Subcutaneous adipose tissue (tissue), 4 donors: Measurements from ENCODE around the gene STIM2. TPM values are rescaled to one million over a fixed set of nuclear protein-coding genes. Genes with fewer than 3 reads are reported as not detected.

Experiments
- total RNA-seq, 4 donors: library from RNA; depleted of rRNA; stranded (reverse); fragments of >200 nt; gene quantifications; one replicate each; pipeline ENCODE4 v1.1.0, GENCODE V29; 2016
- TF ChIP-seq, protein P1 (sequence below): fragments of 450-650 bp; IDR thresholded peaks from one replicate; pipeline ENCODE4 v1.5.1; 2016; ENCODE audit warnings: low read depth, mild to moderate bottlenecking, control low read depth, antibody characterized with exemption, moderate library complexity

The STIM2 gene
- total RNA-seq, 4 donors from 2014 or later, result 9.0 to 19.6 (median 15.3) TPM

GRCh38 chr4:26871611-26872010 is 11.0 kb downstream of the STIM2 start:
- TF ChIP-seq, protein P1, sequence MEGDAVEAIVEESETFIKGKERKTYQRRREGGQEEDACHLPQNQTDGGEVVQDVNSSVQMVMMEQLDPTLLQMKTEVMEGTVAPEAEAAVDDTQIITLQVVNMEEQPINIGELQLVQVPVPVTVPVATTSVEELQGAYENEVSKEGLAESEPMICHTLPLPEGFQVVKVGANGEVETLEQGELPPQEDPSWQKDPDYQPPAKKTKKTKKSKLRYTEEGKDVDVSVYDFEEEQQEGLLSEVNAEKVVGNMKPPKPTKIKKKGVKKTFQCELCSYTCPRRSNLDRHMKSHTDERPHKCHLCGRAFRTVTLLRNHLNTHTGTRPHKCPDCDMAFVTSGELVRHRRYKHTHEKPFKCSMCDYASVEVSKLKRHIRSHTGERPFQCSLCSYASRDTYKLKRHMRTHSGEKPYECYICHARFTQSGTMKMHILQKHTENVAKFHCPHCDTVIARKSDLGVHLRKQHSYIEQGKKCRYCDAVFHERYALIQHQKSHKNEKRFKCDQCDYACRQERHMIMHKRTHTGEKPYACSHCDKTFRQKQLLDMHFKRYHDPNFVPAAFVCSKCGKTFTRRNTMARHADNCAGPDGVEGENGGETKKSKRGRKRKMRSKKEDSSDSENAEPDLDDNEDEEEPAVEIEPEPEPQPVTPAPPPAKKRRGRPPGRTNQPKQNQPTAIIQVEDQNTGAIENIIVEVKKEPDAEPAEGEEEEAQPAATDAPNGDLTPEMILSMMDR, result no peak

- TF ChIP-seq, protein P1, result no peak
Observed at GRCh38 chr4:26873391-26874026, 12.9 kb downstream of the STIM2 start.

DNA sequence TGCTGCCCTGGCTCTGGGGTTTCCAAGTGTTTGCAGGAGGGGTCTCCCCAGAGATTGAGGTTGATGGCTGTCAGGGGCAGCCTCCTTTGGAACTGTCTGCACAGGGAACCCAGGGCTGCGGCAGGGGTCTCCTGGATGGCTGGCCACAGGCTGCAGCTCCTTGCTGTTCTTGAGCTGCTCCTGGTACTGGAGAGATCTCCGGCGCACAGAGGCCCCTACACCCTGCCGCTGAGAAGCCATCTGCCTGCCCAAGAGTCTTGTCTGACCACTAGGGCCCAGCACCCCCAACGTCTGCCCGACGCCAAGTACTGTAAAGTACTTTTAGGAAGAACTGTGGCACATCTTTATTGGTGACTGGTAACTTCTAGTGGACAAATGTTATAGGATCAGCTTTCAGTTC is 13.5 kb downstream of the STIM2 start:
- TF ChIP-seq, protein P1, result no peak

DNA sequence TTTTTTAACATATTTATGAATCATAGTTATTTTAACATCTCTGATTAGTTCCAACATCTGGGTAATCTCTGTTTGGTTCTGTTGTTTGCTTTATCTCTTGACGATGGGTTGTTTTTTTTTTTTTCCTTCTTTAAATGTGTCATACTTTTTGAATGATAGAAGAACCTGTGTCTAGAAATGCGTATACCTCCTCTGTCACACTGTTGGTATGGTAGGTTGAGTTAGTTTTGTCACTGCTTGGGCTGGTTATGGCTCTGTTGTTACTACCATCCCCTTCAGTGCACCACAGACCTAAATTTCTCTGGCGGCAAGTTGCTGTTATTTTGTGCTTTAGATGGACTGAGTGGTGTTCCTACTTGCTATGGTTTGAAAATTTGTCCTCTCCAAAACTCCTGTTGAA is 16.8 kb downstream of the STIM2 start:
- TF ChIP-seq, protein P1, result no peak

- TF ChIP-seq, protein P1, result no peak
Observed at GRCh38 chr4:26877961-26878360, 17.3 kb downstream of the STIM2 start.

DNA sequence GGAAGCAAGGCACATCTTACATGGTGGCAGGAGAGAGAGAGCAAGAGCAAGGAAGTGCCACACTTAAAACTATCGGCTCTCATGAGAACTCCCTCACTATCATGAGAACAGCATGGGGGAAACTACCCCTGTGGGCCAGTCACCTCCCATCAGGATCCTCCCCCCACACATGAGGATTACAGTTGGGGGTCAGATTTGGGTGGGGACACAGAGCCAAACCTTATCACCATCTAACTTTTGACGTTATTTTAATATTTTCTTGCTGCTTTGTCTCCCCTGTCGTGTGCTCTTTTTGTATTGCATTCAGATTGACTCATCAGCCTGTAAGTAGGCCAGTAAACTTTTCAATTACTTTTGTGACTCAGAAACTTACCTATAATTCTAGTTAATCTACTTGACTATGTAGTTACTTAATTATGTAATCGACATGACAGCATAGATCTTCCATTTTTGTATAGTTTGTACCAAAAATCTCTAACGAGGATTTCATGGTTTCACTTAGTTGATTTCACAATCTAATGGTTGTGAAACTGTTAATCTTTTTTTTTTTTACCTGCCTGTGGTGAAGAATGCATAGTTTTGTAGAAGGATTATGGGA is 18.3 kb downstream of the STIM2 start:
- TF ChIP-seq, protein P1, result no peak

DNA sequence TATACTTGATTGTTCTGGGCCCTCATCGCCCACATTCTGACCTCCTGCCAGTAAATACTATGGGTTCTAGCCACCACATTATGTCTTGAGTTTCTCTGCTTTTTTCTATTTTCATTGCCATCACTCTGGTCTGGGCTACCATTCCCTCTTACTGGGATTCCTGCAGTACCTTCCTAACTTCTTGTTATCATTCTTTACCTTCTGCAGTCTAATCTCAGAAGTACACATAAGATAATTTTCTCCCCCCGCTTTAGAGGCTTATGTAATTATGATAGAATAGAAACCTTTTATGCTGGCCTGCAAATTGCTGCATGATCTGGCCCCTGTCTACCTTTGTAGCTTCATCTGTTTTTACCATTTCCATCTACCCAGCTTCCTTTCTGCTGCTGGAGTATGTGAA is 19.2 kb downstream of the STIM2 start:
- TF ChIP-seq, protein P1, result no peak
